Loucy (cell line): ENCODE measurements around the gene HSPE1.
A peak's percentile ranks its signal among the peaks of the same experiment; 100 is the strongest.

ENCODE experiments used
- H2AFZ ChIP-seq: fragments of 200-600 bp; sonication (generic); 2 replicates; pipeline ENCODE4 v1.6.0; 2016; ENCODE audit warnings: antibody characterized with exemption, mild to moderate bottlenecking, low read length, moderate library complexity
- H3F3A ChIP-seq: fragments of 200-600 bp; 2 replicates; pipeline ENCODE4 v1.6.0; 2016; ENCODE audit warnings: antibody characterized with exemption, low read depth, mild to moderate bottlenecking
- H3K27me3 ChIP-seq: fragments of 200-600 bp; sonication (generic); 2 replicates; pipeline ENCODE4 v1.6.1; 2014; ENCODE audit warnings: low read length, mild to moderate bottlenecking; ENCODE audit not compliant: insufficient read depth, poor library complexity, severe bottlenecking
- H3K36me3 ChIP-seq: fragments of 200-600 bp; sonication (generic); 2 replicates; pipeline ENCODE4 v1.6.1; 2016; ENCODE audit warnings: low read length; ENCODE audit not compliant: insufficient read depth
- H3K4me1 ChIP-seq: fragments of 200-600 bp; sonication (generic); 2 replicates; pipeline ENCODE4 v1.5.1; 2014; ENCODE audit warnings: low read length, mild to moderate bottlenecking; ENCODE audit not compliant: insufficient read depth, poor library complexity, severe bottlenecking
- H3K4me2 ChIP-seq: fragments of 200-600 bp; sonication (generic); 2 replicates; pipeline ENCODE4 v1.6.0; 2014; ENCODE audit warnings: antibody characterized with exemption, low read length, low read depth, mild to moderate bottlenecking; ENCODE audit not compliant: poor library complexity, severe bottlenecking
- H3K4me3 ChIP-seq: fragments of 200-600 bp; sonication (generic); 2 replicates; pipeline ENCODE4 v1.5.1; 2014; ENCODE audit warnings: low read length, mild to moderate bottlenecking, mixed read lengths; ENCODE audit not compliant: poor library complexity, severe bottlenecking
- H3K79me2 ChIP-seq: fragments of 200-600 bp; sonication (generic); 2 replicates; pipeline ENCODE4 v1.6.1; 2014; ENCODE audit warnings: low read length; ENCODE audit not compliant: insufficient read depth
- H3K9ac ChIP-seq: fragments of 200-600 bp; sonication (generic); 2 replicates; pipeline ENCODE4 v1.6.0; 2014; ENCODE audit warnings: mild to moderate bottlenecking, low read depth, low read length, moderate library complexity; ENCODE audit not compliant: poor library complexity, severe bottlenecking
- H3K9me2 ChIP-seq: fragments of 200-600 bp; sonication (generic); replicated peaks from 2 replicates; pipeline ENCODE4 v1.6.1; 2016; ENCODE audit warnings: low read depth, low read length, mixed read lengths
- H3K9me3 ChIP-seq: fragments of 200-600 bp; sonication (generic); 2 replicates; pipeline ENCODE4 v1.6.1; 2014; ENCODE audit warnings: mild to moderate bottlenecking, antibody characterized with exemption, low read length, low read depth; ENCODE audit not compliant: insufficient read depth
- H4K20me1 ChIP-seq: fragments of 200-600 bp; sonication (generic); 2 replicates; pipeline ENCODE4 v1.6.0; 2014; ENCODE audit warnings: antibody characterized with exemption, low read length, mild to moderate bottlenecking; ENCODE audit not compliant: insufficient read depth, poor library complexity, severe bottlenecking
- CTCF ChIP-seq: fragments of 200-600 bp; sonication (generic); conservative IDR thresholded peaks from 2 replicates; pipeline ENCODE4 v1.5.1; 2014; ENCODE audit warnings: mild to moderate bottlenecking, antibody characterized with exemption, low read length
- EZH2phosphoT487 ChIP-seq: fragments of 200-600 bp; IDR thresholded peaks from 2 replicates; pipeline ENCODE4 v1.6.1; 2018; ENCODE audit warnings: antibody characterized with exemption, mild to moderate bottlenecking, moderate library complexity, borderline replicate concordance

The HSPE1 gene

DNA sequence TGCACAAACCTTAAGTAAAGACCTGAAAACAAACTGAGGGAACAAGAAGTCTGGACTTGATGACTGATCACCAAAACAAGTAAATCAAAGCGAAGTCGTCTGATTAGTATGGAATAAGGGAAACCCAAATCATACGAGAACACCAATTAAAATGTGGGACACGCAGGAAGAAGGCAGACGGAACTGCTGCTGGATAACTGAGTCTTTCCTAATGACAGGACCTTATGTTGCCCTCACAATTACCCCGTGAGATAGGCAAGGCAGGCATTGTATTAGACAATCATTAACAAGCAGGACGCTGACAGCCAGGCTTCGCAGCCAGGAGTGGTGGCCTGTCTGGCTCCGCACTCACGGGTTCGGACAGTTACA, 47.4 kb upstream of the HSPE1 start:
- no peaks in the 10 kb centered on the region for H3K27me3 ChIP-seq
- peak overlapping the region; percentile 88 for H3K4me3 ChIP-seq
- H3K4me1 ChIP-seq, result peaks cover 24% of the 10 kb centered on the region
- no peaks in the 10 kb centered on the region for H3K9me2 ChIP-seq
- no peaks in the 10 kb centered on the region for H3K36me3 ChIP-seq
- H3K79me2 ChIP-seq, result peaks cover 38% of the 10 kb centered on the region
- H2AFZ ChIP-seq, result peak overlapping the region; percentile 70
- TF ChIP-seq CTCF, result no peak
- no peak for TF ChIP-seq EZH2phosphoT487
- H3K9me3 ChIP-seq, result no peaks in the 10 kb centered on the region
- H3F3A ChIP-seq, result peaks cover 9% of the 10 kb centered on the region; the same call in 1 of the 2 replicates
- H3K9ac ChIP-seq, result peak overlapping the region; percentile 73
- H3K4me2 ChIP-seq, result peak overlapping the region; percentile 74
- H4K20me1 ChIP-seq, result peaks cover 26% of the 10 kb centered on the region

GRCh38 chr2:197453123-197453913, 46.9 kb upstream of the HSPE1 start, which contains the start of gene COQ10B:
TSS of gene COQ10B (plus strand) at chr2:197453552. CDS start at chr2:197453561, 9 bp downstream.
- Histone ChIP-seq H3K4me3 (peak within 1 kb of the TSS; percentile 88), H3K27me3 (no peaks in the 10 kb centered on the region), H3F3A (peaks cover 9% of the 10 kb centered on the region; the same call in 1 of the 2 replicates), H3K9me3 (no peaks in the 10 kb centered on the region), H3K9me2 (no peaks in the 10 kb centered on the region), H3K4me1 (peaks cover 24% of the 10 kb centered on the region), H4K20me1 (peaks cover 30% of the 10 kb centered on the region), H3K4me2 (peak within 1 kb of the TSS; percentile 91), H3K79me2 (peaks cover 44% of the 10 kb centered on the region), H3K9ac (peak within 1 kb of the TSS; percentile 82), H2AFZ (peak within 1 kb of the TSS; percentile 92), H3K36me3 (no peaks in the 10 kb centered on the region)
- no peak for TF ChIP-seq EZH2phosphoT487
- TF ChIP-seq CTCF, result peak; percentile 19; the same call in 1 of the 2 replicates

DNA sequence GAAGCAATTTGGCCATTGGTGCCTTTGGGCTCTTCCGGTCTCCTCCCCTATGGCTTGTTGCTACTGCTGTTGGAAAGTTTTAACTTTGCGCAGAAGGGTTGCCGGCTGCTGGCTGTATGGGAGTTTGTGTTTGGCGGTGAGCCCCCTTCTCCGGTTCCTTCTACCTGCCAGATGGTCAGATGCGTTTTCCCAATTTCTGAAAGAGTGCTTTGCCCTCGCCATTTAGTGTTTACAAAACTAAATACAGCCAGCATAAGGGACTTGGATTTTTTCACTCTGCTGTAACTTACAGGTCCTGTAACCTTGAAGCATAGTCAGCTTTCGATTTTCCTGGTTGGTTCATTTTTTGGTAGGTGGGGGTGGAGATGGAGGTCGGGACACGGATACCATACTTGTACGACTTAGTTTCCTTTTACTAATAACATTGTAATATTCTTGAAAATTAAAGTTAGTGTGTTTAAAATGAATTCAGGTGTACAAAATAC, 46.2 kb upstream of the HSPE1 start:
- Histone ChIP-seq H3K9me2 (no peaks in the 10 kb centered on the region), H3K4me1 (peaks cover 24% of the 10 kb centered on the region), H3K27me3 (no peaks in the 10 kb centered on the region), H3K79me2 (peaks cover 50% of the 10 kb centered on the region), H3K4me2 (peak overlapping the region; percentile 91), H2AFZ (peak overlapping the region; percentile 92), H4K20me1 (peaks cover 30% of the 10 kb centered on the region), H3K9me3 (no peaks in the 10 kb centered on the region), H3F3A (peaks cover 9% of the 10 kb centered on the region; the same call in 1 of the 2 replicates), H3K36me3 (no peaks in the 10 kb centered on the region), H3K4me3 (peak overlapping the region; percentile 88), H3K9ac (peak overlapping the region; percentile 82)
- TF ChIP-seq CTCF (no peak), EZH2phosphoT487 (no peak)
